VCaP (cell line): ENCODE data around the gene ZNF557.

Experiments used
- H3K27ac ChIP-seq: fragments of 450-650 bp; 2 replicates; pipeline ENCODE4 v1.5.1; 2017
- TF ChIP-seq, protein P1 (sequence below): fragments of 450-650 bp; conservative IDR thresholded peaks from 2 replicates; pipeline ENCODE4 v1.5.1; 2017; ENCODE audit warnings: mild to moderate bottlenecking, moderate library complexity

The ZNF557 gene

DNA sequence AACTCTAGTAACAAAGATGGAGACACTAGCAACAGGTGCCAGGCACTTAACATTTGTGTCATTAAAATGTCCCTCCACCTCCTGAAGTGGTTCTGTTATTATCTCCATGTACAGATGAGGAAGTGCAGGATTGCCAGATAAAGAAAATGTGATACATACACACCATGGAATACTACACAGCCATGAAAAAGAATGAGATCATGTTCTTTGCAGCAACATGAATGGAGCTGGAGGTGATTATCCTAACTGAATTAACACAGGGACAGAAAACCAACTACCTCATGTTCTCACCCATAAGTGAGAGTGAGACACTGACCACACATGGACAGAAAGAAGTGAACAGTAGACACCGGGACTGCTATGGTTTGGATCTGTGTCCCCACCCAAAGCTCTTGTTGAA lies 60.5 kb downstream of the ZNF557 start:
- no peak overlapping the region for H3K27ac ChIP-seq
- TF ChIP-seq, protein P1, sequence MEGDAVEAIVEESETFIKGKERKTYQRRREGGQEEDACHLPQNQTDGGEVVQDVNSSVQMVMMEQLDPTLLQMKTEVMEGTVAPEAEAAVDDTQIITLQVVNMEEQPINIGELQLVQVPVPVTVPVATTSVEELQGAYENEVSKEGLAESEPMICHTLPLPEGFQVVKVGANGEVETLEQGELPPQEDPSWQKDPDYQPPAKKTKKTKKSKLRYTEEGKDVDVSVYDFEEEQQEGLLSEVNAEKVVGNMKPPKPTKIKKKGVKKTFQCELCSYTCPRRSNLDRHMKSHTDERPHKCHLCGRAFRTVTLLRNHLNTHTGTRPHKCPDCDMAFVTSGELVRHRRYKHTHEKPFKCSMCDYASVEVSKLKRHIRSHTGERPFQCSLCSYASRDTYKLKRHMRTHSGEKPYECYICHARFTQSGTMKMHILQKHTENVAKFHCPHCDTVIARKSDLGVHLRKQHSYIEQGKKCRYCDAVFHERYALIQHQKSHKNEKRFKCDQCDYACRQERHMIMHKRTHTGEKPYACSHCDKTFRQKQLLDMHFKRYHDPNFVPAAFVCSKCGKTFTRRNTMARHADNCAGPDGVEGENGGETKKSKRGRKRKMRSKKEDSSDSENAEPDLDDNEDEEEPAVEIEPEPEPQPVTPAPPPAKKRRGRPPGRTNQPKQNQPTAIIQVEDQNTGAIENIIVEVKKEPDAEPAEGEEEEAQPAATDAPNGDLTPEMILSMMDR, result no peak

DNA sequence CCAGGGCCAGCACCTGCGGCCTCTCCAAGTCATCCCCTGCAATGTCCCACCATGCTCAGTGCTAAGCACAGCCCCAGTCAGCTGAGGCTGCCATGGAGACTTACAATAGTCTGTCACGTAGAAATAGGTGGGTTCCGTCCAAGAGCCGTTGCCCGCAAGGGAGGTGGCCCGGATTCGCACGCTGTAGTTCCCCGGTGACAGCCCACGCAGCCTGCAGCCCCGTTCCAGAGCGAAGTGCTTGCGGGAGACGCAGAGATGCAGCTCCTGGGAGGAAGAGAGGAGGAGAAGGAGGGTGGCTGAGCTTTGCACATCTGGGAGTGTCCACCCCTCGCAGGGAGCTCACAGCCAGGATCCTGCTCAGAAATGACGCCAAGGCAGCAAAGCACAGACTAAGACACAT lies 62.6 kb downstream of the ZNF557 start:
- TF ChIP-seq, protein P1, result no peak
- H3K27ac ChIP-seq, result no peak overlapping the region

DNA sequence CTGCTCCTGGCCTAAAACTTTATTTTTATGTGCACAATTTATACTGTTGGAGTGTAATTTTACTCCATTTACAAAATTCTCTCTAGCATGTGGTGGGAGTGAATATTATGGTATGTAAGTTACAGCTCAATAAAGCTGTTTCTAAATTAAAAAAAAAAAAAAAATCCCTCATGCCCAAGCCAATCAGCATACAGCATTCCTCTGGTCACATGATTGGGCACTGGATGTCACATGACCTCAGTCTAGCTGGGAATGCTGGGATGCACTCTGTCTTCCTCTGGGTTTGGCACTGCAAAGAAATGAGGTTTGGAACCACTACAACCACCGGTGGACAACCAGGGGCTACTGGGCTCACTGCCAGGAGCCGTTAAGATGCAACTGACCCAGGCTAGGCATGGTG lies 67.6 kb downstream of the ZNF557 start:
- H3K27ac ChIP-seq, result no peak overlapping the region
- TF ChIP-seq, protein P1, result no peak
